GM12801 (cell line): ENCODE results near the gene E2F4.

Source experiments
- TF ChIP-seq, protein P1 (sequence below): IDR thresholded peaks from one replicate; pipeline ENCODE4 v1.5.1; 2011; ENCODE audit warnings: control low read depth; ENCODE audit not compliant: insufficient read length; ENCODE audit errors: extremely low read depth

Gene E2F4

DNA sequence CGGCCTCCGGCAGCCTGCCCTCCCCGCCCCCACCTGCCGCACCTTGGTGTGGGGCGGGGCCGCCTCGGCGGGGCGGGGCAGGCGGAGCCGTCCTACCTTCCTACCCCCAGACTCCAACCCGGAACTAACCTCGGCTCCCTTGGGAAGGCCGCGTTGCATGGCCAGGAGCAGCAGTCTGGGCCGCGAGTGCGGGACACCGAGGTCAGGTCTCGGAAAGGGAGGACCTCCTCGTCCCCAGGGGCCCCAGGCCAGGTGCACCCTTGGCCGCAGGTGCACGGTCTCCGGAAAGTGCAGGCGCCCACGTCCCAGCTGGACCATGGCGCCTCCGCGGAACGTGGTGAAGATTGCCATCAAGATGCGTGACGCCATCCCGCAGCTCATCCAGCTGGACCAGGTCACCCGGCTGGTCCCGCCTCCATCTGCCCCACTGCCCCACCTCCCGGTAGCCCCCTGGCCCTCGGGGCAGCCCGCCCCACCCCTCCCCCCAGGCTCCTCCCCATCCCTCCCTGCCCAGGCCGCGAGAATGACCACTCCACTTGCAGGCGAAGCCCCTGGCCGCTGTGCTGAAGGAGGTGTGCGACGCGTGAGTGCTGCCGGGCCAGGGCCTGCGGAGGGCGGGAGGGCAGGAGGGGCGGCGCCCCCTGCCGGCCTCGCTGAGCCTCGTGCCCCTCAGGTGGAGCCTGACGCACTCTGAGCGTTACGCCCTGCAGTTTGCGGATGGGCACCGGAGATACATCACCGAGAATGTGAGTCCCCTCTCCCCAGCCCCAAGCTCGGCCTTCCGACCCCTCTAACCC, 7.3 kb downstream of the E2F4 start, which contains the start of gene ELMO3:
Gene ELMO3 (plus strand): TSS at position 121 of the 797 bp plus-strand sequence. CDS start 196 bp downstream, at position 317.
- TF ChIP-seq, protein P1, sequence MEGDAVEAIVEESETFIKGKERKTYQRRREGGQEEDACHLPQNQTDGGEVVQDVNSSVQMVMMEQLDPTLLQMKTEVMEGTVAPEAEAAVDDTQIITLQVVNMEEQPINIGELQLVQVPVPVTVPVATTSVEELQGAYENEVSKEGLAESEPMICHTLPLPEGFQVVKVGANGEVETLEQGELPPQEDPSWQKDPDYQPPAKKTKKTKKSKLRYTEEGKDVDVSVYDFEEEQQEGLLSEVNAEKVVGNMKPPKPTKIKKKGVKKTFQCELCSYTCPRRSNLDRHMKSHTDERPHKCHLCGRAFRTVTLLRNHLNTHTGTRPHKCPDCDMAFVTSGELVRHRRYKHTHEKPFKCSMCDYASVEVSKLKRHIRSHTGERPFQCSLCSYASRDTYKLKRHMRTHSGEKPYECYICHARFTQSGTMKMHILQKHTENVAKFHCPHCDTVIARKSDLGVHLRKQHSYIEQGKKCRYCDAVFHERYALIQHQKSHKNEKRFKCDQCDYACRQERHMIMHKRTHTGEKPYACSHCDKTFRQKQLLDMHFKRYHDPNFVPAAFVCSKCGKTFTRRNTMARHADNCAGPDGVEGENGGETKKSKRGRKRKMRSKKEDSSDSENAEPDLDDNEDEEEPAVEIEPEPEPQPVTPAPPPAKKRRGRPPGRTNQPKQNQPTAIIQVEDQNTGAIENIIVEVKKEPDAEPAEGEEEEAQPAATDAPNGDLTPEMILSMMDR: no peak

DNA sequence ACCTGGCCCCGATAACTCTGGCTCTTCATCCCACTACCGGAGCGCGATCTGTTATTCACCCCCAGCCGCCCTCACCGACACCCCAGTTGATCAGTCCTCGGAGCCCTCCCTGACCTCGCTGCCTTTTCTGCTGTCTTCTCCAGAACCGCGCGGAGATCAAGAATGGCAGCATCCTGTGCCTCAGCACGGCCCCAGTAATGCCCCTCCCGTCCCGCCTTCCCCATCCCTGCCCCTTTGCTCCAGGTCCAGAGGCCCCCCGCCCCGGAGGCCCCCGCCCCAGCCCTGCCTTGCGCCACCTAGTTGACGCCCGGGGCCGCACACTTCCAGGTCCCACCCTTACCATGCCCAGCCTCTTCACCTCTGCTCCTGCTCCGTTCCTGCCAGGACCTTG, 7.8 kb downstream of the E2F4 start:
- TF ChIP-seq, protein P1: no peak

DNA sequence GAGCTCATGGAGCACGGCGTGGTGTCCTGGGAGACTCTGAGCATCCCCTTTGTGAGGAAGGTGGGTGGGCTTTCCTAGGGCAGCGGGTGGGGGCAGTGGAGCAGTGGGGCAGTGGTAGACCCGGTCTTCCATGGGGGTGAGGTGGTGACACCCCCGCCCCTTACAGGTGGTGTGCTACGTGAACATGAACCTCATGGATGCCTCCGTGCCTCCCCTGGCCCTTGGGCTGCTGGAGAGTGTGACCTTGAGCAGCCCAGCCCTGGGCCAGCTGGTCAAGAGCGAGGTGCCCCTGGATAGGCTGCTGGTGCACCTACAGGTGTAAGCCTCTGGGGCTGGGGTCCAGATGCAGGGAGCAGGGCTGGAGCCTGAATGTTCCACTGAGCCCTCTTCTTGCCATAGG, 8.5 kb downstream of the E2F4 start:
- TF ChIP-seq, protein P1: no peak

DNA sequence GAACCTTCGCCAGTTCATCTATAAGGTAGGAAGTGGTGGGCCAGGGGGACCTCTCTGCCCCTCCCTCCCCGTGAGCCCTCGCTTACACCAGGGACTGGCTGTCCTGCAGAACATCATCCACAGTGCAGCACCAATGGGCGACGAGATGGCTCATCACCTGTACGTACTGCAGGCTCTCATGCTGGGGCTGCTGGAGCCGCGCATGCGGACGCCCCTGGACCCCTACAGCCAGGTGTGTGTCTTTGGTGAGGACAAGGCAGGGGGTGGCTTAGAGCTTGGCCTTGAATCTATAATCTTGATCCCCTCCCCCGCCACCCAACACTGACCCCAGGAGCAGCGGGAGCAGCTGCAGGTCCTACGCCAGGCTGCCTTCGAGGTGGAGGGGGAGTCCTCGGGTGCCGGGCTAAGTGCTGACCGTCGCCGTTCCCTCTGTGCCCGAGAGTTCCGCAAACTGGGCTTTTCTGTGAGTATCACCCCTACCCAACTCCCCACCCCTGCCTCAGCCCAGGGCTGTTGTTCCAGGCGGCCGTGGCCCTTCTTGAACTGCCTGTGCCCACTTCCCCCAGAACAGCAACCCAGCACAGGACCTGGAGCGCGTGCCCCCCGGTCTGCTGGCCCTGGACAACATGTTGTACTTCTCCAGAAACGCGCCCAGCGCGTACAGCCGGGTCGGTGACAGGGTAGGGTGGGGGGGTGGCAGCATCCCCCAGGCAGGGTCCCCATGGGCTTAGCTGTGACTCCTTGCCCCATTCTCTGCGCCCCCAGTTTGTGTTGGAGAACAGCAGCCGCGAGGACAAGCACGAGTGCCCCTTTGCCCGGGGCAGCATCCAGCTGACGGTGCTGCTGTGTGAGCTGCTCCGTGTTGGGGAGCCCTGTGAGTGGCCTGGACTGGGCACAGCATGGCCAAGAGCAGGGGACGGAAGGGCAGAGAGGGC, 9.7 kb downstream of the E2F4 start:
- TF ChIP-seq, protein P1: no peak

DNA sequence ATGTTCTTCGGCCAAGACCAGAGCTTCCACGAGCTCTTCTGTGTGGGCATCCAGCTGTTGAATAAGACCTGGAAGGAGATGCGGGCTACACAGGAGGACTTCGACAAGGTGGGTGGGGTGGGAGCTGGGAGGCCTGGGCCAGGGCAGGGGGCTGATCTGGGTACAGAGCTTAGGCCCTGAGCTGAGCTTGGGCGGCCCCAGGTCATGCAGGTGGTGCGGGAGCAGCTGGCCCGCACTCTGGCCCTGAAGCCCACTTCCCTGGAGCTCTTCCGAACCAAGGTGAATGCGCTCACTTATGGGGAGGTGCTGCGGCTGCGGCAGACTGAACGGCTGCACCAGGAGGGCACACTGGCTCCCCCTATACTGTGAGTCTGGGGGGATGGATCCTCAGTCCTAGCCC, 10.5 kb downstream of the E2F4 start:
- TF ChIP-seq, protein P1: no peak

DNA sequence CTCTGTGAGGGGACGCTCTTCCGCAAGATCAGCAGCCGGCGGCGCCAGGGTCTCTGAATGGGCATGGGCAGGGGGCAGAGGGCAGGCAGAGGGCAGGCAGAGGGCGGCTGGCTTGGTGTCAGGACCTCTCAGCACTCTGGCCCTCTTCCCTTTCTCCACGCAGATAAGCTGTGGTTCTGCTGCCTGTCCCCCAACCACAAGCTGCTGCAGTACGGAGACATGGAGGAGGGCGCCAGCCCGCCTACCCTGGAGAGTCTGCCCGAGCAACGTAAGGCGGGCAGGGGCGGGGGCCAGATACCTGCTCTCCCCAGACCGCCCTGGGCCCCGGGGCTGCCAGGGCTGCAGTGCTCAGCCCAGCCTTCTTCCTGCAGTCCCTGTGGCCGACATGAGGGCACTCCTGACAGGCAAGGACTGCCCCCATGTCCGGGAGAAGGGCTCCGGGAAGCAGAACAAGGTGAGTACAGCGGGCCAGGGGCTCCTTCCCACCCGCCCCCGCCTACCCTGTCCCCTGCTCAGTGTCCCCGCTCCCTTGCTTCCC, 11.1 kb downstream of the E2F4 start:
- TF ChIP-seq, protein P1: no peak

DNA sequence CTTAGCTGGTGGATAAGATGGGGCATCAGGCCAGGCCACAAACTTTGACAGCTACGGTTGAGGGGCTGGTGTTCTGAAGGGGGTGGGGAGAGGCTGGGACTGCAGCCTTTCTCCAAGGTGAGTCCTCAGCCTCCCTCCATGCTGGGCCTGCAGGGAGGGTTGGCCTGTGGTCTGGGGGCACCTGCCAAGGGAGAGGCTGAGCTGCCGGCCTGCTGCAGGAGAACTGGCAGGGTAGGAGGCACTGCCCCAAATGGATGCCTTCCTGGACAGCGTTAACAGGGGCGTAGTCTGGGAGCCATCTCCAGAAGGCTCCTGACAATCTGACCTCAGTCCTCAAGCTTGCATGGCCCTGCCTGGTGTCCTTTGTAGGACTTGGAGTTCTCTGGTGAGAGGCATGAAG, 12.1 kb downstream of the E2F4 start:
- TF ChIP-seq, protein P1: no peak
